Stromal cell of bone marrow (primary cell): Measurements from ENCODE around the gene ERMAP.

Experiments used
- DNase-seq: peaks from one replicate; pipeline ENCODE4 v3.0.0-alpha.2; 2012; ENCODE audit warnings: low read depth

The ERMAP gene

DNA sequence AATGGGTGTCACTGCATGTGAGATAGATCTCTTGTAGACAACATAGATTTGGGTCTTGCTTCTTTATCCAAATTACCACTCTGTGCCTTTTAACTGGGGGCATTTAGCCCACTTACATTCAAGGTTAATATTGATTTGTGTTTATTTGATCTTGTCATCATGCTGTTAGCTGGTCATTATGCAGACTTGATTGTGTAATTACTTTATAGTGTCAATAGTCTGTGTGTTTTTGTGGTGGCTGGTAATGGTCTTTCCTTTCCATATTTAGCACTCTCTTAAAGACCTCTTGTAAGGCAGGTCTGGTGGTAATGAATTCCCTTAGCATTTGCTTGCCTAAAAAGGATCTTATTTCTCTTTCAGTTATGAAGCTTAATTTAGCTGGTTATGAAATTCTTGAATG, 59.1 kb downstream of the ERMAP start:
- no peak for DNase-seq

DNA sequence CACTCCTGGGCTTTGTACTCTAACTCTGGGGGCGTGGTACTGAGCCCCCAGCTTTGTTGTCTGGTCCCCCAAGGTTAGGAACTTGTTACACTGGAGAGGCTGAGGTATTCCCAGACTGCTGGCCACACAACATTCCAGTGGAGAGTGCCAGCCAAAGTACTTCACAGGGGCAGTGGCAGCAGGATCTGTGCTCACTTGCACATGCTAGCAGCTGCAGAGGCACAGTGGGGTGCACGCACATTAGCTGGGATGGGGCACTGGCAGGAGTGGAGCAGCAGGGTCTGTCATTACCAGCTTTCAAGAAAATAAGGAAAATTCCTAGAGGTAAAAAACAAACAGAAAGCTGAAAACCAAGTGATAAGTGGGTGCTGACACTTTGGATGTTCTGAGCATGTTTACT, 60.5 kb downstream of the ERMAP start:
- no peak for DNase-seq

DNA sequence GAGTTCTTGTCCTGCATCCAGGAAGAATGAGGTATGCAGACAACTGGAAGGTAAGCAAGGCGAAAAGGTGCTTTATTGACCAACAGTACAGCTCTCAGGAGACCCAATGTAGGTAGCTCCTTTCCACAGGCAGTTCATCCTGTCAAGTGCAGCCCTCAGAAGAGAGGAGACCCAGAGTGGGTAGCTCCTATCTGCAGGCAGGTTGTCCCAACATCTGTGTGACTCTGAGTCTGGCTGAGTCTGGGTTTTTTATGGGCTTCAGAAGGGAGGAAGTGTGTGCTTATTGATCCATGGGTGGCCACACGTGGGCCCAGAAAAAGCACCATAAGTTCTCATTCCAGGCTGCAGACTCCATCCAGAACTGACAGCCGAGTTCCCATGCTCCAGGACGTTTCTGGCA, 63.5 kb downstream of the ERMAP start:
- DNase-seq: no peak

DNA sequence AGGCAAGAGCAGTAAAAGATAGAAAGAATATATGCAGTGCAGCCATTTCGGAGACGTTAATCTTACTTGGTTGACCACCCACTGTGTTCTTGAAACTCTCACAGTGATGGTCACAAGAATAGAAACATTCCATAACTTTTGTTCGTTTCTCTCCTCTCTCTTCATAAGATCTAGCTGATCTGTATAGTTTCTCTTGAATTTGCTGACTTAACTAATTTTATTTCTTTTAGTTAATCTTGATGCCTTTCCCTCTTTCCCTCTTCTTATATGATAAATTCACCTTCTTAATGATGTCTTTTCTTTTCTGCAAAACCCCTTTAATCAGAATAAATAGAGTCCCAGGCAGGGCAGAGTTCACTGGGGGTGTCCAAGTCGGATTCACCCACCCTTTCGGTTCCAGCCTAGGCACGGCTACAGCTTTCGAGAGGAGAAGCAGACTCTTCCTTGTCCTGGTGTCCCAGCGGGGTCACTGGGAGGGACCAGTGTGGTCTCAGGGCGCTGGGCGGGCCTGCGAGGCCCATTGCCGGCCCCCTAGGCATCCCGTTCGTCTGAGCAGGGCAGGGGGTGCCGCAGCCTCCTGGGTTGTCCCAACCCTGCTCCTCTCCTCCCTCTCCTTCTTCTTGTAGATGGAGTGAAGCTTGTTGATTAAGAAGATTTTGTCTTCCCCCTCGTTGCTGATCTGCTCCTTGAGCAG, 69.3 kb downstream of the ERMAP start:
- DNase-seq: no peak

DNA sequence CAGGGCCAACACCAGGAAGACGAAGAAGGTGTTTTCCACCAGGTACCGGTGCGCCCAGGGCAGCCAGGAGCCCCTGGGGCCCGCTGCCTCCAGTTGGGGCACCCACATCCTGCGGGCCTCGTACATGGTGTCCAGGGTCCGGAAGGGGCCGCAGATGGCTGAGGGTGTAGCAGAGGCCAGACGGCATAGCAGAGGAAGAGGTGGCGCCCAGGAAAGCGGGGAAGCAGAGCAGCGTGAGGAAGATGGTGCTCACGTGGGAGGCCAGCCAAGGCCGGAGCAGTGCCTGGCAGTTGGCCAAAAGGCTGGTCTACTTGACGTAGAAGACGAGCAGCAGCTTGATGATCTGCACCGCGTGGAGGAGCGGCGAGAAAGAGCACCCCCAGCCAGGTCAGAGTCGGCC, 69.9 kb downstream of the ERMAP start:
- no peak for DNase-seq

DNA sequence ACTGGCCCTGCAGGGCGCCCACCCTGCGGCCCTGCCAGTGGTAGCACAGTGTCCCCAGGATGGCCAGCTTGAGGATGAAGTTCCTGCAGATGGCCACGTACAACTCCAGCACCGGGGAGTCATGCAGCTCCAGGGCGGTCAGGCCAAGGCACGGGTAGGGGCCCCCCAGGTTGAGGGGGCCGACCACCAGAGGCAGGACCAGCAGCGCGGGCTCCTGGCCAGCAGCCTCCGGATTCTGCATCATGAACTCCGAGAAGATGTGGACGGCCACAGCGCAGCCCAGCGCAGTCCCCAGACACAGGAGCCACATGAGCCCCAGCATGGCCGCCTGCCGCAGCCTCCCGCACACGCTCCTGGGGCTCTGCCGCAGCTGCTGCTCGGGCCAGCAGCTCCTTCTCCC, 70.4 kb downstream of the ERMAP start:
- no peak for DNase-seq

DNA sequence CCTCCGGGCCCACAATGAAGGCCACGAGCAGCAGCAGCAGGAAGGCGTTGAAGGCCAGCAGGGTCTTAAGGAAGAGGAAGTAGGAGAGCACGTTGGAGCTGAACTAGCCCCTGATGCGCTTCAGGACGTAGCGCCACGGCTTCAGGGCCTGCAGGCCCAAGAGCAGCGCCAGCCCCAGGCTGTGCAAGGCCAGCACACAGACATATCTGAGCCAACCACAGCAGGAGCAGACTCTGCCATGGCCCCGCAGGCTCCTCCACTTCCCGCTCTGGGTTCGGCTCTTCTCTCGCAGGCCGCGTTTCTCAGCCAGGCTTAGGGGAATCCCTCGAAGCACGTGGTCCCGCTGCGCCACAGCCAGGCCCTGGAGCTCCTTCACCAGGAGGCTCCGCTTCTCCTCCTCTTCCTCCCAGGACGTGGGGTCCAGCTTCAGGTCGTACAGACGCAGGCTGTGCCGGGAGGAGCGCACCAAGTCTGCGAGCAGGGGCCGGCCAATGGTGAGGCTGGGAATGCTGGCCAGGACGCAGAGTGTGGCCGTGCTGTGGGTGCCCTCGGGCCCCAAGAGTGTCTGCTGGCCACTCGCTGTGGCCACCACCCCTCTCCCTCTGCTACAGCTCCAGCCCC, 71.2 kb downstream of the ERMAP start:
- DNase-seq: no peak

DNA sequence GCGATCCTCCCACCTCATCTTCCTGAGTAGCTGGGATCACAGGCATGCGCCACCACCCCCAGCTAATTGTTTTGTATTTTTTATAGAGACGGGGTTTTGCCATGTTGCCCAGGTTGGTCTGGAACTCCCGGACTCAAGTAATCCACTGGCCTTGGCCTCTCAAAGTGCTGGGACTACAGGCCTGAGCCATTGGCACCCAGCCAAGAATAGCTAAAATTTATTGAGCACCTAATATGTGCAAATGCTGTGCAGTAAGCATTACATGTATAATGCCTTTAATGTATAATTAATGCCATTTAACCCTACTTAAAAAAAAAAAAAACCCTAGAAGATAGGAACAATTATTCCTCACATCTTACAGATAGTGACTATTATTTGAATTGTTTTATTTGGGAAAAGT, 72.3 kb downstream of the ERMAP start:
- DNase-seq: no peak

DNA sequence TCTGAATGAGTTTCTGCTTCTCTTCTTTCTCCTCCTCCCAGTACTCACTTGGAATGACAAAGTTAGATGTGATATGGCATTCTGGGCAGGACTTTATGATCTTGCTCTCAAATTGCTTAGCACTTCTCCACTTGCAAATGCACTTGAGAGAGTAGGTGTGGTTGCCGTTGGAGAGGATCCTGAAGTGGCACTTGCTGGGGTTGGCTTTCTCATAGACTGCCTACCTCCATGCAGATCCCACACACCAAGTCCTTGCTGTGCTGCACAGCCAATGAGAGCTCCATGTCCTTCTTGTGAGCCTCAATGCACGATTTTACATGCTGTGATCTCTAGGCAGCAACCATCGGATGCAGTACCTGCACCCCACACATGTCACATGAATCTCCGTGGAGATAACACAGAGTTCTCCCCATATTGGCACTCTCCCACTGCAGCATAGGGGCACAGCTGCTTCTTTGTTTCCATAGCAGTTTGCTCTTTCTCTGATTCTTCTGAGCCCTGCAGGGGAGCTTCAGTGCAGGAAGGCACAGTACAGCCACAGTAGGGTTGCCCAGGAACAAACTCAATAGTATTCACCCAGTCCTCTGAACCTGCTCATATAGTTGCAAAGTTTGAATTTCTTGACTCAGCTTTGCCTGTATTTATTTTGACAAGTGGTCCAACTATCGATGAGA, 74.7 kb downstream of the ERMAP start:
- DNase-seq: no peak
